DOHH2 (cell line): ENCODE measurements around the gene RXFP4.

Source experiments
- CTCF ChIP-seq: fragments of 200-600 bp; sonication (generic); IDR thresholded peaks from one replicate; pipeline ENCODE4 v1.5.1; 2014; ENCODE audit warnings: antibody characterized with exemption, mild to moderate bottlenecking, low read depth, low read length; ENCODE audit not compliant: poor library complexity, severe bottlenecking
- EZH2phosphoT487 ChIP-seq: fragments of 200-600 bp; sonication (generic); IDR thresholded peaks from 2 replicates; pipeline ENCODE4 v1.6.1; 2017; ENCODE audit warnings: borderline replicate concordance, mild to moderate bottlenecking, antibody characterized with exemption, low read length, moderate library complexity, mixed read lengths

- TF ChIP-seq CTCF (no peak), EZH2phosphoT487 (no peak)
Measured at GRCh38 chr1:155929057-155929456, 12.4 kb upstream of the RXFP4 start.
